Measurements from ENCODE around the gene IL16. TPM values are rescaled to one million over a fixed set of nuclear protein-coding genes. Genes with fewer than 3 reads are reported as not detected.

The IL16 gene
- total and polyA plus RNA-seq, 9 of the 15 experiments (the other 6 are each of a cell fraction or from before 2014, with no cell fraction given) = 1.4 to 18.8 (median 10.6) TPM

DNA sequence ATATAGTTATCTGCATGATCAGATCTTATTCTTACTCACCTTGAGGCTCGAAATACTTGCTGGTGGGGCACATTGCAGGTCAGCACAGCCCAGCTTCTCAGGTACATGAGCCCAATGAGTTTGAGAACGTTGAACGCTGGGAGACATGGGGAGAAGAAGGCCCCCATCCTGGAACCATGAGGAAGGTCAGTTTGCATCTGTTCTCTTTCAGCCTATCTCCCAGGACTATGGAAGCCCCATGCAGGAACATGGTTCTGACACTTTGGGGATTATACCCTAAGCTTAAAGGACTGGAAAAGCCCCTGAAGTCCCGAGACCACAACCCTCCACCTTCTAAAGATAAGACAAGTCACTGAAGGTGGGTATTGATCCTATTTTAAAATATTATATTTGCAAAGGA lies 144.7 kb downstream of the IL16 start (continued):
- TF ChIP-seq, protein P1, sequence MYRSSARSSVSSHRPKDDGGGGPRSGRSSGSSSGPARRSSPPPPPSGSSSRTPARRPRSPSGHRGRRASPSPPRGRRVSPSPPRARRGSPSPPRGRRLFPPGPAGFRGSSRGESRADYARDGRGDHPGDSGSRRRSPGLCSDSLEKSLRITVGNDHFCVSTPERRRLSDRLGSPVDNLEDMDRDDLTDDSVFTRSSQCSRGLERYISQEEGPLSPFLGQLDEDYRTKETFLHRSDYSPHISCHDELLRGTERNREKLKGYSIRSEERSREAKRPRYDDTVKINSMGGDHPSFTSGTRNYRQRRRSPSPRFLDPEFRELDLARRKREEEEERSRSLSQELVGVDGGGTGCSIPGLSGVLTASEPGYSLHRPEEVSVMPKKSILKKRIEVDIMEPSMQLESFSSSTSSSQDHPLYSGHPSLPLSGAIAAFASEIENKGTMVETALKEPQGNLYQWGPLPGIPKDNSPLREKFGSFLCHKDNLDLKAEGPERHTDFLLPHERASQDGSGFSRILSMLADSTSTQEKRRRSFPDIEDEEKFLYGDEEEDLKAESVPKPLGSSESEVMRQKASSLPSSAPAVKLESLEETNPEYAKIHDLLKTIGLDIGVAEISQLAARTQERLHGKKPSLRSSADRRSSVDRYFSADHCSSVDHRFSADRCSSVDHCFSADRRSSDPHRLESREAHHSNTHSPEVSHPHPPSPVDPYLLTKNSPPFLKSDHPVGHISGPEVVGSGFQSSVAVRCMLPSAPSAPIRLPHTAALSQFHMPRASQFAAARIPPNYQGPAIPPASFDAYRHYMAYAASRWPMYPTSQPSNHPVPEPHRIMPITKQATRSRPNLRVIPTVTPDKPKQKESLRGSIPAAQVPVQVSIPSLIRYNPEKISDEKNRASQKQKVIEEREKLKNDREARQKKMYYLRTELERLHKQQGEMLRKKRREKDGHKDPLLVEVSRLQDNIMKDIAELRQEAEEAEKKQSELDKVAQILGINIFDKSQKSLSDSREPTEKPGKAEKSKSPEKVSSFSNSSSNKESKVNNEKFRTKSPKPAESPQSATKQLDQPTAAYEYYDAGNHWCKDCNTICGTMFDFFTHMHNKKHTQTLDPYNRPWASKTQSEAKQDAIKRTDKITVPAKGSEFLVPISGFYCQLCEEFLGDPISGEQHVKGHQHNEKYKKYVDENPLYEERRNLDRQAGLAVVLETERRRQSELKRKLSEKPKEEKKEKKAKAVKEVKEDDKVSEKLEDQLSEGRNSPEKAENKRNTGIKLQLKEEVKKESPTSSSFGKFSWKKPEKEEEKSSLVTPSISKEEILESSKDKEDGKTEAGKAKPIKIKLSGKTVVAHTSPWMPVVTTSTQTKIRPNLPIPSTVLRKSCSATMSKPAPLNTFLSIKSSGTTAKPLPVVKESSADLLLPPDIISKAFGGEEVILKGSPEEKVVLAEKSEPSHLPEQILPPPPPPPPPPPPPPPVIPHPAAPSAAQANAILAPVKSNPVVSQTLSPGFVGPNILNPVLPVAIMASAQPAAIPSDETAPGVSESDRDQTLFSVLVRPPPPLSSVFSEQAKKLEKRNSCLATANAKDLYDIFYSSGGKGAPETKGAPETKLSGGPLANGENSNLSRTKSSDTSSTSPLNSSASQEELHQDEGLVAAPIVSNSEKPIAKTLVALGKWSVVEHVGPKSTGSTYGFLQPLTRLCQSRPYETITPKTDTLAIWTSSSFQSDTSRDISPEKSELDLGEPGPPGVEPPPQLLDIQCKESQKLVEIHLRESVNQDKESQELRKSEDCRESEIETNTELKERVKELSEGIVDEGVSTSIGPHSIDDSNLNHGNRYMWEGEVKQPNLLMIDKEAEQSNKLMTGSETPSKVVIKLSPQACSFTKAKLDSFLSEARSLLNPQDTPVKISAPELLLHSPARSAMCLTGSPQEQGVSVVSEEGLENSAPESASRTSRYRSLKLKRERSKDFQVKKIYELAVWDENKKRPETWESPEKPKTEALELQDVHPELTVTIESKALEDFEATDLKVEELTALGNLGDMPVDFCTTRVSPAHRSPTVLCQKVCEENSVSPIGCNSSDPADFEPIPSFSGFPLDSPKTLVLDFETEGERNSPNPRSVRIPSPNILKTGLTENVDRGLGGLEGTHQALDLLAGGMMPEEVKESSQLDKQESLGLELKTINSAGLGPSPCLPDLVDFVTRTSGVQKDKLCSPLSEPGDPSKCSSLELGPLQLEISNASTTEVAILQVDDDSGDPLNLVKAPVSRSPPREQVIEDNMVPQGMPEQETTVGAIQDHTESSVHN (IDR thresholded peaks at IDR 0.05; ENCODE audit: borderline replicate concordance in 1 of 2, low read depth in 1 of 2) = no peak
- TF ChIP-seq EGR1 (conservative IDR thresholded peaks at IDR 0.05) (no peak), FOXJ2 (tag; IDR thresholded peaks at IDR 0.05) (no peak), SP2 (IDR thresholded peaks at IDR 0.05; ENCODE audit: extremely low read depth, low read depth, low read length, poor library complexity, severe bottlenecking) (no peak), CHD1 (IDR thresholded peaks at IDR 0.05; ENCODE audit: low read length) (no peak)
- TF ChIP-seq, protein P2, sequence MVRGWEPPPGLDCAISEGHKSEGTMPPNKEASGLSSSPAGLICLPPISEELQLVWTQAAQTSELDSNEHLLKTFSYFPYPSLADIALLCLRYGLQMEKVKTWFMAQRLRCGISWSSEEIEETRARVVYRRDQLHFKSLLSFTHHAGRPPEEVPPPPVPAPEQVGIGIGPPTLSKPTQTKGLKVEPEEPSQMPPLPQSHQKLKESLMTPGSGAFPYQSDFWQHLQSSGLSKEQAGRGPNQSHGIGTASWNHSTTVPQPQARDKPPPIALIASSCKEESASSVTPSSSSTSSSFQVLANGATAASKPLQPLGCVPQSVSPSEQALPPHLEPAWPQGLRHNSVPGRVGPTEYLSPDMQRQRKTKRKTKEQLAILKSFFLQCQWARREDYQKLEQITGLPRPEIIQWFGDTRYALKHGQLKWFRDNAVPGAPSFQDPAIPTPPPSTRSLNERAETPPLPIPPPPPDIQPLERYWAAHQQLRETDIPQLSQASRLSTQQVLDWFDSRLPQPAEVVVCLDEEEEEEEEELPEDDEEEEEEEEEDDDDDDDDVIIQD (CRISPR knock-in tag; IDR thresholded peaks at IDR 0.05) = no peak
